GM18502 (cell line): ENCODE measurements around the gene FHIT.

Experiments
- ATAC-seq: cut with Tn5 transposase; IDR thresholded peaks from one replicate; pipeline ENCODE4 v1.9.1; 2021; ENCODE audit warnings: mild to moderate bottlenecking; ENCODE audit not compliant: unreplicated experiment, poor library complexity

FHIT gene

GRCh38 chr3:60456180-60456579 is 795.1 kb downstream of the FHIT start:
- ATAC-seq: no peak

DNA sequence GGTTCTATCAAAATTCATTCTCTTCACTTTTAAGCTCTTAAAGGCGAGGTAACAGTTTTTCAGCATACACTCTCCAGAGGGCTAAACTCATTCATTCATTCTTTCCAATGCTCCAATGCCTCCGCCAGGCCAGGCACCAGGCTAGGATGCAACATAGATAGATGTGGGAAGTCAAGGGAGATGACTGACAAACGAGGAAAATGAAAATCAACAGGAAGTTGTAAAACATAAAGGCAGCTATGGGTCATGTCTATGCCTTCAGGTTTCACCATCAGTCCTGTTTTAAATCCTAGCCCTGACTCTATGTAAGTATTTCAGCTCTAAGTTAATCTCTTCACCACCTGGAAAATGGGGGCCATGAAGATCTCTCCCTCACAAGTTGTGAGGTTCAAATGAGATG is 797.9 kb downstream of the FHIT start:
- no peak for ATAC-seq

GRCh38 chr3:60448696-60449095 is 802.6 kb downstream of the FHIT start:
- ATAC-seq: no peak

DNA sequence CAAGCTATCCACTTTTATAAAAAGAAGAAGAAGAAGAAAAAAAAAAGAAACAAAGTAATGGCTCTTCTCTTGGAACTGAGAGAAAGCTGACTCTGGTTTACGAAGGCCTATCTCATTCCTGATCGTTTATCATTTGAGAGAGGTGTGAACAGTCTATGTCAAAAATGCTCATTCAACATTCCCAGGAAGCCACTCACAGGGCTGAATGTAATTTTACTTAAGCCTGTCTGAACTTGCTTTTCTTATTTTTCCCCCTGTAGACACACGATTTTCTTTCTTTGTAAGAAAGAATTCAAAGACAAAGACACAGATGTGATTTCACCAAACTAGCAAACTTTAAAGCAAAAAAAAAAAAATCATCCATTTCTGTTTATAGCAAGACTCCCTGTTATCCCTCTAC is 805.8 kb downstream of the FHIT start:
- ATAC-seq: no peak

DNA sequence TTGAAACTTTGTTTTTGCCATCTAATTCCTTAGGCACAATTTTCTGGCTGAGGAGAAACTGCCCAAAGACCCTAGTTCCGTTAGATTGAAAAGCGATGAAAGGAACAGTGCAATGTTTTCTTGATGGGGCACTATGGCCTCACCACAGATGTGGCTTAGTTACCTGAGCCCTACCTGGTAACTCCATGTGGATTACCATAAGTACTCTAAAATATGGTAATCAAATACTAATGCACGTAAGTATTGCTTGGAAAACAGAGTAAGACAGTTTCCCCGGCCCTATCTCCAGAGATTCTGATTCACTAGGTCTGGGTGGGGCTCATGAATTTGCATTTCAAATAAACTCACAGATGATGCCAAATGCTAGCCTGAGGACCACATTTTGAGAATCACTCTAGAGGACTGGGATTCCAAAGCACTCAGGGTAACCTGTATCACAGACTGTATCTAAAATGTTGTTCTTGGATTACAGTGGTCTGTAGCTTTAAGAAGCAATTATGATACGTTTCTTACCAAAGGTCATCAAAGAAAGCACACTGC is 806.3 kb downstream of the FHIT start:
- ATAC-seq: no peak

DNA sequence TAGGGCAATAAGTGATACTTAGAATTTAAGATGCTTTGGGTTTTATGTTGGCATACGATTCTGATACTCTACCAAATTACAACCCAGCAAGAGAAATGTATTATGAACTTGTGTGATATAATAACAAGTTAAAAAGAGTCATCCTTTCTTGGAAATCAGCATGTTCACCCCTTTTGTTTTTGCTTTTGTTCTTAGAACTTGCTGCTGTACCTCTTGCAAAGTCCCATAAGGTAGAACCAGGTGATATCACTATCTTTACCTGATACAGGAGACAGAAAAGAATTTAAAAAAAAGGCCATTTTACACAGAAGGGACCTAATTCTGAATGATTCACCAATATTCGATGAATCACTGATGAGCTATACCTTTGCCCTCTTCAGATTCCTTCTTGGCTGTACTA is 810.4 kb downstream of the FHIT start:
- no peak for ATAC-seq

GRCh38 chr3:60435941-60436650 is 815.2 kb downstream of the FHIT start:
- ATAC-seq: no peak

DNA sequence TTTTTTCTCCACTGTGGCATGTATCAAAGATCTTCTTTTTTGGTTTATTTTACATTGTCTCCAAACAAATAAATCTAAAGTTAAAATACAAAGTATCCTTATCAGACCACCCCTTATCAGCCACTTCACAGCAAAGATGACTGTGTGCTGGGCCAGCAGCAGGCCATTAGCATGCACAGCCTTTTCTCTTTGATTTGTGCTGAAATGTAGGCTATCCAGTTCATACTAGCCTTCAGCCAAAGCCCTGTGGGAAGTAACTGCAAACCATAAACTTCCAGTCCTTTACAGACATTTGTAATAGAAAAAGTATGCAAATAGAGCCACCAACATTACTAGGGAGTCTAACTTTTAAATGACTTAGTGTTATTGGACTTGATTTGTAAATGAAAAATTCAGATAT is 816.3 kb downstream of the FHIT start:
- ATAC-seq: no peak

- no peak for ATAC-seq
These were observed 816.9 kb downstream of the FHIT start for GRCh38 chr3:60434323-60434722.

- ATAC-seq: no peak
These were observed 819.7 kb downstream of the FHIT start for GRCh38 chr3:60431599-60431958.

DNA sequence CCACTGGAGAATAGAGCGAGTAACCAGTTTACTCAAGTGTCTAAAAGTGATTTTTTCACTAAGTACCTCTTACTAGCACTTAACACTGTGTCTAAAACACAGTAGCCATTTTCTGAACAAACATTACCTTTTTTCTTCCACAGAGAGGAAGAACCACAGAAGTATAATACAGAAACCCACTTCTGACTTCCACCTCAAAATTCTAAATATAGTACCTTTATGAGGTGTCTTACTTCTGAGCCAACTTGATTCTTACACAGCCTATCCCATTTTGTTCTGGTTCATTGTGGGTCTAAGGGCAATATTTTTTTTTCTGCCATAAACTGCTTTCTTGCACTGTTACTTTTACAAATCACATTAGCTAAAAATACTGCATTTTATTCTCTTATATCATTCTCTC is 821.0 kb downstream of the FHIT start:
- ATAC-seq: no peak

DNA sequence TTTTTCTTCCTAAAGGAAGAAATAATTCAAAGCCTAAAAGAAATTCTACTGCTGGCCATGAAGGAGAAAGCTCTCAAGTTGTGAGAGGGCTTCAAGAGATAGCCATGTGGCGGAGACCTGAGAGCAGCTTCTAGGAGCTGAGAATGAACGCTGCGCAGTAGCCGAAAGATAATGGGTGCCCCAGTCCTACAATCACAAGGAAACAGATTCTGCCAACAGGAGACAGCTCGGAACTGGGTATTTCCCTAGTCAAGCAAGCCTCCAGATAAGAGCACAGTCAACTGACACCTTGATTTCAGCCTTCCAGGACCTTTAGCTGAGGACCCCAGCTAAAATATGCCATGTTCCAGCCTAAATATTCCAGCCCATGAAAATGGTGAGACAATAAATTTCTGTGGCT is 824.1 kb downstream of the FHIT start:
- ATAC-seq: no peak

GRCh38 chr3:60424942-60425341 is 826.3 kb downstream of the FHIT start:
- no peak for ATAC-seq

DNA sequence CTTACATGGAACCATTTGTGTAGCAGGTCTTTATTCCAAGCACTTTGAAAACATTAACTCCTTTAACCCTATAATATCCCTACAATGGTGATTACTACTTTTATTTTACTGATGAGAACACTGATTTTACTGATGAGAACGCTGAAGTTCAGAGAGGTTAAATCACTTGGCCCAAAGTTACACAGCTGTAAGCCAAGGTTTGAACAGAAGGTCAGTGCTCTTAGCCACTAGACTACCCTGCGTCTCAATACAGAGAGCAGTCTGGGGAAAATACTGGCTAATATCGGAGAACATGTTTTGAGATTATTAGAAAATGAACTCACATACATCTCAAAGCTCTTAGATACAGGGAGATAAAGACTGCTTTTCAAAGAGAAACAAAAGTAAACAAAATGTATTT is 827.2 kb downstream of the FHIT start:
- ATAC-seq: no peak

DNA sequence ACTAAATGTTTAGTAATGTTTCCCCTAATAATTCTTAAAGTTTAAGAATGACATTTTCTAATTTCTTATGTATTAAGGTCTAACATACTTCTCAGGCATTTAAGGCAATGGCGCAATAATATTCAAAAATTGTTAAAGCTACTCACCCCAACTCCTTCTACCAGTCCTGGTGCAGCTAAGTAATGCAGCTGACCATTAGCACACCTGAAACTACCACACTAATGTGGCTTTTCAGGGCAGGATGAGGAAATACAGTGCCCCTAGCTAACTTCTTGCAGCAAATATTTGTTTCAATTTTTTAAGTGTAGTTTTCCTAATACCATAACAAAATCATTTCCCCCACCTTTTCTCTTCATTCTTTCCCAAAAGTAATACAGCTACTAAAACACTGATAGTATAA is 827.7 kb downstream of the FHIT start:
- ATAC-seq: no peak

GRCh38 chr3:60421749-60422446 is 829.4 kb downstream of the FHIT start:
- no peak for ATAC-seq

GRCh38 chr3:60417576-60417975 is 833.7 kb downstream of the FHIT start:
- ATAC-seq: no peak

DNA sequence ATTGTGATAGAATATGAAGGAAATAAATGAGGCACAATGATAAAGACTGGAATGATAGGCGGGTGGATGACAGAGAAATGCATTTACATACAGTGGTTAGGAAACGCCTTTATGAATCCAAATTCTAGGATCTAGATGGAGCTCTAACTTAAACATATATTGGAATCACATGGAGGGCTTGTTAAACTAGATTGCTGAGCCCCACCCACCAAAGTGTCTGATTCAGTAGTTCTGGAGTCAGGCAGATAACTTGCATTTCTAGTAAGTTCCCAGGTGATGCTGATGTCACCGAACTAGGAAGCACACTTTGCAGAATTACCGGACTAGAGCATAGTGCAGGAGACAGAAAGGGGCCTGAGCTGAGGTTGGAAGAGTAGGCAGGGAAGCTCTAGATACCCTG is 837.2 kb downstream of the FHIT start:
- no peak for ATAC-seq

DNA sequence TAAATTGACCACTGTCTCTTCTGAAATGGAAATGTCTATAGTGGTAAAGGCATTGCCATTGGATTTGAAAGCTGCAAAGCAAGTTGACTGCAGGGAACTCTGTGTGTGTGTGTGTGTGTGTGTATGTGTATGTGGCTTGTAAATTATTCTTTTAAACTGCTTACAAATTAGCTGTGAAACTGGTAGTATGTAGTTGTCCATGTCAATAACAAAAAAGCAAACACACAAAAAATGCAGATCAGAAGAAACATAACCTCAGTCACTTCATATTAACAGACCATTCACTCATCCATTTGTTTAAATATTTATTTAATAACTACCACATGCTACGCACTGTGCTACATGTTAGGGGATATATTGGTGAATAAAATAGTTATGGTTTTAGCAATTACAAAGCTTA is 837.7 kb downstream of the FHIT start:
- ATAC-seq: no peak

DNA sequence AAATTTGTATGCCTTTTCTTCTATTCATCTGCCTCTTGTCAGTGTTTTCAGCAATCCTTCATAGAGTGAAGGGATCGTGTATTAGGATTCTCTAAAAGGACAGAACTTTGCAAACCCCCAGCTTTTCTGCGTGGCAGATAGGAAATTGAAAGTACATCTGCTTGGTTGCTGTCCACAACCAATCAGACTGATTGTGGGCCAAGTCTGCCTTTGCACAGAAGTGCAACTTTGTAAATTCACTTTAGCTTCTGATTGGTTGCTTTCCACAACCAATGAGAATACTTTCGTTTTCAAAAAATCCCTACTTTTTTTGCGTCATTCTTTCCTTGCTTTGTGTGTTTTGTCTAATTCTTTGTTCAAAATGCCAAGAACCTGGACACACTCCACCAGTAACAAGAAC is 847.4 kb downstream of the FHIT start:
- ATAC-seq: no peak

GRCh38 chr3:60402931-60403330 is 848.3 kb downstream of the FHIT start:
- ATAC-seq: no peak
